ENCODE measurements around the gene OPTC.
"Not testable (repeated sequence)": the region's sequence is repeated elsewhere in the genome, so short reads cannot be mapped to it uniquely, and the experiment has no call there.

Gene OPTC

DNA sequence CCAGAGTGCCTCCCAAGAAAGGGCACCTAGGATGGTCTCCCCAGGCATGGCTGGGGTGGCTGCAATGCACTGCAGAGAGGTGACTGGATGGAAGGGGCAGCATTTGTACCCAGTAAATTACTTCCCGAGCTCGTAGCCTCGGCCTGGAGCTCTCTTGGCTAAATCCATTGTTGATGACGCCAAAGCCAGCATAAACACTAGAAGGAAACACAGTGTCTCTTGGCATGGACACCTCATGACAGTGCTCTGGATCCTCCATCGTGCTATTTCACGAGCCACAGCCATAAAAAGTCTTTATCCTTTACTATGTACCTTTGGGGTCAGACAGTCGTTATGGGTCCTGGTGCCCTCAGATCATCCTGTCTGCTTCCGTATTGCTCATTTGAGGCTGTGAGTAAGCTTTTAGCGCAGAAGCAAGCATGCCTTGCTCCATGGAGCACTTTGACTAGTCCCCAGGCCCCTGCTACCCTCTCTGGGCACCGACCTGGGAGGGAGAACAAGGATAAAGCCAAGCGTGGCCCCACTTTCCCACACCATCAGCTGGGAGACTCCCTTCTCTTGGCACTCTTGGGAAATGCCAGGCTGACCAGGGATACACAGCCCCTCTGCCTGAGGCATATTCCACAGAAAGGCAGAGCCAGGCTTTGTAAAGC, 28.7 kb upstream of the OPTC start:
- in situ Hi-C loops (cut with MboI; ENCODE audit: low sequenced_read_pairs): no loop called here

DNA sequence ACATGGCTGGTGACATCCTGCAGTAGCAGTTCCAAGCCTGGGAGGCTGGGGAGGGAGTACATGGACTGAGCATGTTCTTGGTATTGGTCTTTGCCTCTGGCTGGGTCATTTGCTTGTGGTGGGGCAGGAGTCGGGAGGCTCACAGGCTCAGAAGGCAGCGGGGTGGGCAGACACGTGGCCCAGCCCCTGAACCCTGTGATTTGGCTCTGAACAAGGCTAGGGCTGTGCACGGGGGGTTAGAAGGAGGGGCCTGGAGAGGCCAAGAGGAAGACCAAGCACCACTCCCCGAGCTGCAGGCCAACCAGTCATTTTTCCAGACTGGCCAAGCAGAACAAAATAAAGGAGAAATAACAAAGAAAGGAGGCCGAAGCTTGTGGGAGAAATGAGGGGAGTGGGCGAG, 28.0 kb upstream of the OPTC start:
- in situ Hi-C loops (cut with MboI; ENCODE audit: low sequenced_read_pairs): no loop called here

DNA sequence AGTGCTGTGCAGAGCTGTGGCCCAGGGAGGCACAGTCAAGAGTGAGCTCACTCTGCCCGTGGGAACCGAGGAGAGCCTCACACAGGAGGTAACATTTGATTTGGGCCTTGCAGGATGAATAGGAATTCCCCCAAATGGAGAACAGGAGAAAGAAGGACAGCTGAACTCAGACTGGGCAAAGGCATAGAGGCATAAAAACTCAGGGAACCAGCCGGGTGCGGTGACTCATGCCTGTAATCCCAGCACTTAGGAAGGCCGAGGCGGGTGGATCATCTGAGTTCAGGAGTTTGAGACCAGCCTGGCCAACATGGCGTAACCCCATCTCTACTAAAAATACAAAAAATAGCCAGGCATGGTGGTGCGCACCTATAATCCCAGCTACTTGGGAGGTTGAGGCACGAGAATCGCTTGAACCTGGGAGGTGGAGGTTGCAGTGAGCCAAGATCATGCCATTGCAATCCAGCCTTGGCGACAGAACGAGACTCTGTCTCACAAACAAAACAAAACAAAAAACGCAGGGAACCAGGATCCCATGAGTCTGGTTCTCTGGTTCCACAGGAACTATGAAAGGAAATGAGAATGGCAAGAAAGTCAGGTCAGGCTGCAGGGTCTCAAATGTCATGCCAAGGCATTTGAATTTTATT, 26.9 kb upstream of the OPTC start:
- in situ Hi-C loops (cut with MboI; ENCODE audit: low sequenced_read_pairs): not testable (repeated sequence)

DNA sequence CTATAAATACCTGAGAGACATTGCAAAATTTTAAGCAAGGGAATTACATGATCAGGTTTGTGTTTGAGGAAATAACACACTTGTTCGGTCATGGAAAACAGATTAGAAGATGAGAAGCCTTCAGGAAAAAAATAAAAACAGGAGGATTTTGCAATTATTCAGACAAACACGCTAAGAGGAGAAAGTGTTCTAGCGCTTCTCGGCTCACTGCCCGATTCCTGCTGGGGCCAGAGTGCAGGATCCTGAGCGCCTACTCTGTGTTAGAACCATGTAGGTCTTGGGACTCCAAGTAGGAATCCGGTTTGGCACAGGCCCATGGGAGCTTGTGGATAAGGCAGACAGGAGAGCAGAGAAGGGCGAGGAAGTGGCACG, 26.4 kb upstream of the OPTC start:
- in situ Hi-C loops (cut with MboI; ENCODE audit: low sequenced_read_pairs): no loop called here

DNA sequence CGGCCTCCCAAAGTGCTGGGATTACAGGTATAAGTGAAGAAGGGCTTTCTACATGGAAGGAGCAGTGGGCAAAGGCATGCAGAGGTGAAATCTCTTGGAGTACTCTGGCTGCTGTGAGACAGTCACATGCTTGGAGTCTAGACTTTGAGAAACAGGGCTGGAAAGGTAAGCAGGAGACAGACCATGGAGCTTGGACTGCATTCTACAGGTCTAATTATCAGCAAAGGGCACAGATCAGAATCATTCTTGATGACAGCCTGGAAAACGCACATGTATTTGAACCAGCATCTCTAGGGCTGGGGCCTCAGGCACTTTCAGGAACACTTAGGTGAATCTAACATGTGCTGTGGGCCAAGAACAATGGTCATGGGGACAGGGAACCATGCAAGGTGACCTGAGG, 25.6 kb upstream of the OPTC start:
- in situ Hi-C loops (cut with MboI; ENCODE audit: low sequenced_read_pairs): no loop called here

DNA sequence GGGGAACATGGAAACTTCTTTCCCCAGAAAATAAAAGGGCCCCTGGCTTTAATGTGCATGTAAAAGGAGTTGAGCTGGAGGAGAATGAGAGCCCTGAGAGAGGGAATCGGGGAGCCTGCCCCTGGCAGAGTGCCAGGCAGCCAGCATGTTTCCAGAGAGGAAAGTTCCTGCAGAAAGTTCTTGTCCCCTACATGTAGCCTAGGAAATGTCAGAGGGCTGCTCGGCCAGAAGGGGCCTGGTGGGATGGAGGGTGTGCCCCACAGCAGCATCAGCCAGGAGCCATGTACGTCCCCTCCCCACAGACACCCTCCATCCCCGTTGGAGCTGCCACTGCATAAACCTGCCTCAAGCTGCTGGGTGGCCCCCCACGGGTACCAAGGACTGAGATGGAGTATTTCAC, 23.7 kb upstream of the OPTC start:
- in situ Hi-C loops (cut with MboI; ENCODE audit: low sequenced_read_pairs): no loop called here

DNA sequence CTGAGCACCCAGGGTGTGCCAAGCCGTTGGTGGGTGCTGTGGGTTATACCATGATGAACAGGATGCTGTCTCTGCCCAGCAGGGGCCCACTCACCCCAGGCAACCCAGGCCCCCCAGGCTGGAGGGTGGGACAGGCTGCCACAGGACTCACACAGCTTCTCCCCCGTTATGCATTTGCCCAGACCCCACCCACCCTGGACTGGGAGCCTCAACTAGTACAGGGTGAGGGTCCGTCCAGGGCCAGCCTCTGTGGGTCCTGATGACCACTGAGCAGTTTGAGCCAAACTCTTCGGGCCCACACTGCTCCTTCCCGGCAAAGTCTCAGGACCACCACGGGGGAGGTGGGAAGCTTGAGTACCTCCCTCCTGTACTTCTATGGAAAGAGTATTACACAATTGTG, 22.1 kb upstream of the OPTC start:
- in situ Hi-C loops (cut with MboI; ENCODE audit: low sequenced_read_pairs): no loop called here

DNA sequence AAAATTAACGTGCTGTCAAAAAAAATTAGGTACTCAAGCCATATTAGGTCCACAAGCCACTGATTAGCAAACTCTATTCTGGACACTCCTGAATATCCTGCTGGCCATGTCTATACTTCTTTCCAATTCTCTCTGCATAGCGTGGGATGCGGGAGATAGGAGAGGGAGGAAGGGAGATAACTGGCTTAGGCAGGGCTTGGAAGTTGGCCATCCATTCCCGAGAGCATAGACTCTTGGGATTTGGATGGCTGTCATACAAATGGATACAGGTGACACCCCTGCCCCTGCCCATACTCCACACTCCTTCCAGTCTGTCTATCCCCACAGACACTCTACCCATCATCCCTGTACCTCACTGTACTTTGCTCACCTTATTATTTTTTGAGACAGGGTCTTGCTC, 20.7 kb upstream of the OPTC start:
- in situ Hi-C loops (cut with MboI; ENCODE audit: low sequenced_read_pairs): no loop called here

DNA sequence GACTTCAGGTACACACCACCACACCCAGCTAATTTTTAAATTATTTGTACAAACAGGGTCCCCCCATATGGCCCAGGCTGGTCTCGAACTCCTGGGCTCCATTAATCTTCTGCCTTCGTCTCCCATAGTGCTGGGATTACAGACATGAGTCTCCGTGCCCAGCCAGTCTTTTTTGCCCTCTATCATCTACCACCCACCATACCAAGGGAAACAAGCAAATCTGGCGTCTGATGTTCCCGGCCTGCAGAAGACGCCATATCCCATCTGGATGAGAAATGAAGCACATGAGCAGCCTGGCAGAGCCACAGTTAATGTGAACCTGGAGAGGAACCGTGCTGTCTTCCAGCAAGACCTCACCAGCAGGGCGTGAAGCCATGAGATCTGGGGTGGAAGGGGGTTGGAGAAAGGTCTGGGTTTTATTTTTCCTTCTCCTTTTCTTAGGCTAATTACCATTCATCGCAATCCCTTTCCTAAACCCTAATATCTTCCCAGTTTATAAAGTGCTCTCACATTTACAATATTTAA, 20.1 kb upstream of the OPTC start:
- in situ Hi-C loops (cut with MboI; ENCODE audit: low sequenced_read_pairs): no loop called here

DNA sequence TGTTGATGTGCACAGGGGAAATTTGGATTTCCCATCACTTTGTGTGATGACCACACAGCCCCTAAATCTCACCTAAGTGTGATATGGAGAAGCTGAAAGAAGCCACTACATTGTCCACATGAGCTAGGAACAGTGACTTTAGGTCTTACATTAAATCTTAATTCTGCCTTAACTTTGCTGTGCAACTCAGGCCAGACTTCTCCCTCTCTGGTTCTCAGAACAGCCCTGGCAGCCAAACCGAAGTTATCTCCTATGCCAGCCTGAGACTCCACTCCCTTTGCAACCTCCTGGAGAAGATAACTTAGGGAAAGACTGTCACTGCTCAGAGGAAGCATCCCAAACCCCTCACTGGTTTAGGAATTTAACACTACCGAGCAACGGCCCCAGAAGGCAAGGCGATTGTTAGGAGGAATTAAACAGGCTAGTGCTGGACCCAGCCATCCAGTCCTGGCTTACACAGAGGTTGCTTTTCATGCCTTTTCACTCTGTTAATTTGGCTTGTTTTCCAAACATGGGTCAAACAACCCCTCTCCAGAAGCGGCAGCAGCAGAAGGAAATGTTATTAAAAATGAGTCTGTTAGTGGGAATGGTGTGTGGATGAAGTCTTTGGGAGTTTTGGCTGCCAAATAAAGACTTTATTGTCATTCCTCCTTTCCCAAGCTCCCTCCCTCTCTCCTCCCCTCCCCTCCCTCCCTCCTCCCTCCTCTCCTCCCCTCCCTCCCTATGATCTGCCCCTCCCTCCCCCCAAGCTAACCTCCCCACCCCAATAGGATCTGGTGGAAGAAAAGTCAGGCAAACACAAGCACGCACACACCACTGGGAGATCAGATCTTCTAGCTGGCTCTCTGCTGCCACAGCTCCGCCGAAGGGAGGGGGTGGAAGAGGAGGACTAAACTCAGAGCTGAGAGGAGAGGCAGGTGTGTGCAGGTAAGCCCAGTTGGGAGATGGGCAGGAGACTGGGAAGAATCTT, 18.7 kb upstream of the OPTC start, which contains the start of gene PRELP:
Gene PRELP, plus strand, starts transcription at position 795 of the 970 bp plus-strand sequence. CDS start 7,379 bp downstream, outside the sequence.
- in situ Hi-C loops (cut with MboI; ENCODE audit: low sequenced_read_pairs): loop anchor here (25.0 kb wide), 1 partner anchor 438 kb away; the partner anchor contains the start of gene PPFIA4

DNA sequence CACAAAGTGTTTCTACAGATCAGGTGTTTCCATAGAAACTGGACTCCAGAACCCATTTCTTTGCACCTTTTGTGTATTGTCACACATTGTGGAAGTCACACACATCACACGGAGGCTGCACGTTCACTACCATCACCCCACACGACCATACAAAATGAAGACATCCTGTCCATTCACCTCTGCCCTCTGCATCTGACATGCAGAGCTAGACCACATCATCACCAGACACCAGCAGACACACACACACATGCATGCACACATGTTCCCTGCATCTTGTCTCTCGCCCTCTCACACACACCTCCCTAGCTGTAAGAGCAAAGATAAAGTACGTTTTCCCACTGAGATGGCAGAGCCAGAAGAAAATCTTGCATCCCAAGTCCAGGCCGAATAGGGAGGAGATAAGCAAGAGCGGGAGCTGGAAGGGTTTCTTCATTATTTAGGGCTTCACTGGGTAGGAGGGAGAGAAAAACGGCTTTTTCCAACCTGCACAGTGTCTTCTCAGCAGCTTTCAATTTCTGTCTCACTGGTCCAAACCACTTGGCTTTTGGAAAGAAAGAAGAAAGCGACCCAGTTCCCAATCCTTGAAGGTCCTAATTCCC, 17.6 kb upstream of the OPTC start:
- in situ Hi-C loops (cut with MboI; ENCODE audit: low sequenced_read_pairs): loop anchor here (25.0 kb wide), 1 partner anchor 439 kb away; the partner anchor contains the start of gene PPFIA4

DNA sequence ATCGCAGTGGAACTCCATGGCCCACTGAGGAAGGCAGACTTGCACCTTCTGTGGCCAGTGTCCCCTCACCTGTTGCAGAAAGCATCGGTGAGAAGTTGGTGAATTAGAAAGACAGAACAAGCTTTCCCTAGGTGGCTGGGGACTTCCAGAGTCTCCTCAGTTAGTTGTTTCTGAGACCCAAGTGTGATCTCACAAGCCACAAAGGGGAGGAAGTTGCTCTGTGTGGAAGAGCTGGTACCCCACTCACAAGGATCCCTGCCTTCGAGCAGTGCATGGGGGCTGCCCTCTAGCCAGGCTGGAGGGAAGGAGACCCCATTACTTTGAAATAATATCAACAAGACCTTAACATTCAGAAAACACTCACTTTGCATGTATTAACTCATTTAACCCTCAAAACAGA, 16.2 kb upstream of the OPTC start:
- in situ Hi-C loops (cut with MboI; ENCODE audit: low sequenced_read_pairs): loop anchor here (25.0 kb wide), 1 partner anchor 440 kb away; the partner anchor contains the start of gene PPFIA4

DNA sequence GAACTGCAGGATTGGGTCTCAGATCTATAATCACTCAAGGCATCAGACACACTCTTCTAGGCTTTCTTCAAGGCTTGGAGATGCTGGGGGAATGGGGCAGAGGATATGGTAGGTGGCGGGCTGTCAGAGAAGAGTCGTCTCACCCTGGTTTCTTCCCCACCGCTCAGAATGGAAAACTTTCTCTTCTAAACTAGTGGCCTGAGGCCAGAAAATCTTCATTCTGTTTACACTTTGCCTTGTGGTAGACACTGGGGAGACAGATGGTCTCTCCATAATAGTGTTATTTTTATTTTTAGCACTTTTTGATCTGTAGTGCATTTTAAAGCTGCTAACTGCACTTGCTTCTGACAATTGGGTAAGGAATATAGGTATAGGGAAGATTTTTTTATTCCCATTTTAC, 15.7 kb upstream of the OPTC start:
- in situ Hi-C loops (cut with MboI; ENCODE audit: low sequenced_read_pairs): loop anchor here (25.0 kb wide), 1 partner anchor 441 kb away; the partner anchor contains the start of gene PPFIA4

DNA sequence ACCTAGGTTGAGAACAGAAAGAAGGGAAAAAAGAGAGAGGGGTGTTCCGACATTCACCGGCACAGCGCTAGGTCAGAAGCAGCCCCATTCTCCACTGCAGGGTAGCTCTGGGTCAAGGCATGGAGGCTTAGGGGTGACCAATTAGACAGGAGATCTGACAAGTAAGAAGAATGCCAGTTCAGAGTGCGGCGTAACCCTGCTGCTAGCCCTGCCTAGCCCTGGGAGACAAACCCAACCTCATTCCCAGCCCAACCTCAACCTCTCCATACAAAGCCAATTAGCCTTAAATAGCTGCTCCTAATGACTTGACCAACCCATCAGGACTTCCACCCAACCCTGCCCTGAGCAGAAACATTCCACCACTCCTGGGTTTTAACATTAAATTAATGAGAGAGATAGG, 15.0 kb upstream of the OPTC start:
- in situ Hi-C loops (cut with MboI; ENCODE audit: low sequenced_read_pairs): loop anchor here (25.0 kb wide), 1 partner anchor 442 kb away; the partner anchor contains the start of gene PPFIA4

DNA sequence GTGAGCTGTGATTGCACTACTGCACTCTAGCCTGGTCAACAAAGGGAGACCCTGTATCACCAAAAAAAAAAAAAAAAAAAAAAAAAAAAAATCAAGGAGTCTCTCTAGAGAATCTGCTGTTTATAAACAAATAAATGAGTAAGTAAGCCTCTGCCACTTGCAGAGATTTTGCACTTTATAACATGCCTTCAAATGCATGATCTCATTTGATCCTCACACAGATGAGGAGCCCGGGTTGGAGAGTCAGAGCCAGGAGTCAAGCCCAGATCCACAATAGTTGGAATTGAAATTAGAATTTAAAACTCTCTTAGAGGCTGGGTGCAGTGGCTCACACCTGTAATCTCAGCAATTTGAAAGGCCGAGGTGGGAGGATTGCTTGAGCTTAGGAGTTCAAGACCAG, 14.3 kb upstream of the OPTC start:
- in situ Hi-C loops (cut with MboI; ENCODE audit: low sequenced_read_pairs): loop anchor here (10.0 to 25.0 kb wide), 2 partner anchors 135 to 442 kb away; partner anchors contain the start of gene PPFIA4

DNA sequence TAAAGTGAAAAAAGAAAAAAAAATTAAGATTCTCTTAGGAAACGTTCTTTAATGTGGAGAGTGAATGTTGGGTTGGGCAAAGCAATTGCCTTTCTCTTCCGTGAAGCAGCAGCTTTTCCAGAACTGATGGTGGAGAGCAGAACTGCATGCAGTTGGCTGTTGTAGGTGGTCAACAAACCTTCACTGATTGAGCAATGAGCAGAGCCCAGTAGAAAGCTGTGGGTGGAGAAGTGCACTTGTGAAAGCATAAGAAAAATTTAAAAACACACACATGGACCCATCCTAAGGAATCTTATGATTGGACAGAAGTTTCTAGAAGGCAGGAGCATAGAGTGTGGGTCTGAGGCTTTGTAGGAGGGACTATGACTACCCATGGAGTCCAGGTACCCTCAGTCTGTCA, 13.9 kb upstream of the OPTC start:
- in situ Hi-C loops (cut with MboI; ENCODE audit: low sequenced_read_pairs): loop anchor here (10.0 to 25.0 kb wide), 2 partner anchors 135 to 443 kb away; partner anchors contain the start of gene PPFIA4

DNA sequence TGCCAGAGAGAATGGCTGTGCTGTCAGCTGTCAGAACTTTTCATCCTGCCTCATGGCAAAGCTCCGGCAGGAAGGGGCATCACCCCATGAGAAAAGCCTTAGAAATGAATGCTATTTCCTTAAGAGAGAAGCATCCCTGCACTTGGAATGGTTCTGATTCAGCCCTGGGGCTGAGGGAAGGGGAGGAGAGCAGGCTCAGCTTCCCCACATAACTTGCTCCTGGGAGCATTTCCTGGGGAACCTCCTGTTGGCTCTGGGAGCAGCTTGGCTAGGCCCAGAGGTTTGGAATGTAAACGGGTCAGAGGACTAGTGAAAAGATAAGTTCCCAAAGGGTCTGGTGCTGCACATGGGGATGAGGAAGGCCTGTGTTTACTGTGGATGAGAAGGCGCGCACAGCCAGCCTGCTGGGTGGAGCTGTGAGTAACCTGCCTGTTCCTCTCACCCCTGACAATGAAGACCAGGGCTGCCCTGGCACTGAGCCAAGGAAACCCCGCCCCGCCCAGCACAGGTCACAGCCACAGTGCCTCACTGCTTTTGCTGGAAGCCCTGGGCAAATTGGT, 13.3 kb upstream of the OPTC start:
- in situ Hi-C loops (cut with MboI; ENCODE audit: low sequenced_read_pairs): loop anchor here (10.0 to 25.0 kb wide), 2 partner anchors 136 to 443 kb away; partner anchors contain the start of gene PPFIA4

DNA sequence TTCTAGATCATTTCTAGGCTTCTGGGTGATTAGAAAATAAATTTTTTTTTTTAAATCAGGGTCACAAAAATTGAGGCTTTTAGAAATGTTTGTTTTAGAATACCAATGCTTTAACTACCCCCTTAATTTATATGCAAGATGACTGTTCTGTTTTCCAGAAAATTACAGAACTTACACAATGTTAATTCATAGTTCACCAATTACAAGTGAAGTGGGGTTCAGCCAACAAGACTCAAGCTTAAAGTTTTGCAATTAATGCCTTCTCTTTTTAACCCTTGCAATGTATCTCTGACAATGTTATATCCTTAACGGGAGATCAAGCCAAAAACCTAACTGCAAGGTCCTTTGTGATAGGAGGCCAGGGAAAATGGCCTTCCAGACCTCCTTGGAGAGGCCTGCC, 12.8 kb upstream of the OPTC start:
- in situ Hi-C loops (cut with MboI; ENCODE audit: low sequenced_read_pairs): loop anchor here (10.0 to 25.0 kb wide), 2 partner anchors 136 to 444 kb away; partner anchors contain the start of gene PPFIA4

DNA sequence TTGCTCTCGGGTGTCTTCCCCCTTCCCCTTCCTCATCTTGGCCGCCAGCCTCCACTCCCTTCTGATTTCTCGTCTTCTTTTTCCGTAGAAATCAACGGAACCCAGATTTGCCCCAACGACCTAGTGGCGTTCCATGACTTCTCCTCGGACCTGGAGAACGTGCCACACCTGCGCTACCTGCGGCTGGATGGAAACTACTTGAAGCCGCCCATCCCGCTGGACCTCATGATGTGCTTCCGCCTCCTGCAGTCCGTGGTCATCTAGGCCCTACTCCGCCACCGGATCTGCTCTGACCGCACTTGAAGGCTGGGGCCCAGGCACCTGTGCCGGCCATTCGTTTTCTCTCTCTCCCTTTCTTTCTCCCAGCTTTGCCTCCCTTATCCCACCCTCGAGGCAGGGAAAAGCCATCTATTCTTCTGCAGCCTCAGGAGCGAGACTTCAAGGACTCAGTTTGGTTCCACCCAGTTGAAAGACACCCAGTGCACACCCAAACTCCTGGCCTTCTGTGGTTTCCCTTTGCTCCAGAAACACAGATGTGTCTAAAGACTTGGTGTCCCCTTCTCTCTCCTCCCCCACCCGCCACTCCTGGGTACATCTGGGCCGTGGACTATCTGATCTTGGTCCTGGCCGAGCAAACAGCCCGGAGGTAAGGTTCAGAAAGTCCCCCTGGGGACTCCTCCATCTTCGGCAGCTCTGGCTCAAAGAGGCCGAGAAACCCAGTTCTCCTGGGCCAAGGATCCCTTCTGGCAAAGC, 7.2 kb upstream of the OPTC start:
- in situ Hi-C loops (cut with MboI; ENCODE audit: low sequenced_read_pairs): loop anchor here (5.0 to 25.0 kb wide), 3 partner anchors 142 to 449 kb away; partner anchors contain the start of gene PPFIA4

All from HL-60/S4 treated with retinoic acid at 250 ng/mL for 4 days and 3 days (cell line).